Loucy (cell line): ENCODE data around the gene DNAJB12.

Source experiments
- H2AFZ ChIP-seq: fragments of 200-600 bp; sonication (generic); 2 replicates; pipeline ENCODE4 v1.6.0; 2016; ENCODE audit warnings: antibody characterized with exemption, mild to moderate bottlenecking, low read length, moderate library complexity
- H3F3A ChIP-seq: fragments of 200-600 bp; 2 replicates; pipeline ENCODE4 v1.6.0; 2016; ENCODE audit warnings: antibody characterized with exemption, low read depth, mild to moderate bottlenecking
- H3K27me3 ChIP-seq: fragments of 200-600 bp; sonication (generic); 2 replicates; pipeline ENCODE4 v1.6.1; 2014; ENCODE audit warnings: low read length, mild to moderate bottlenecking; ENCODE audit not compliant: insufficient read depth, poor library complexity, severe bottlenecking
- H3K36me3 ChIP-seq: fragments of 200-600 bp; sonication (generic); 2 replicates; pipeline ENCODE4 v1.6.1; 2016; ENCODE audit warnings: low read length; ENCODE audit not compliant: insufficient read depth
- H3K4me1 ChIP-seq: fragments of 200-600 bp; sonication (generic); 2 replicates; pipeline ENCODE4 v1.5.1; 2014; ENCODE audit warnings: low read length, mild to moderate bottlenecking; ENCODE audit not compliant: insufficient read depth, poor library complexity, severe bottlenecking
- H3K4me2 ChIP-seq: fragments of 200-600 bp; sonication (generic); 2 replicates; pipeline ENCODE4 v1.6.0; 2014; ENCODE audit warnings: antibody characterized with exemption, low read length, low read depth, mild to moderate bottlenecking; ENCODE audit not compliant: poor library complexity, severe bottlenecking
- H3K4me3 ChIP-seq: fragments of 200-600 bp; sonication (generic); 2 replicates; pipeline ENCODE4 v1.5.1; 2014; ENCODE audit warnings: low read length, mild to moderate bottlenecking, mixed read lengths; ENCODE audit not compliant: poor library complexity, severe bottlenecking
- H3K79me2 ChIP-seq: fragments of 200-600 bp; sonication (generic); 2 replicates; pipeline ENCODE4 v1.6.1; 2014; ENCODE audit warnings: low read length; ENCODE audit not compliant: insufficient read depth
- H3K9ac ChIP-seq: fragments of 200-600 bp; sonication (generic); 2 replicates; pipeline ENCODE4 v1.6.0; 2014; ENCODE audit warnings: mild to moderate bottlenecking, low read depth, low read length, moderate library complexity; ENCODE audit not compliant: poor library complexity, severe bottlenecking
- H3K9me2 ChIP-seq: fragments of 200-600 bp; sonication (generic); replicated peaks from 2 replicates; pipeline ENCODE4 v1.6.1; 2016; ENCODE audit warnings: low read depth, low read length, mixed read lengths
- H3K9me3 ChIP-seq: fragments of 200-600 bp; sonication (generic); 2 replicates; pipeline ENCODE4 v1.6.1; 2014; ENCODE audit warnings: mild to moderate bottlenecking, antibody characterized with exemption, low read length, low read depth; ENCODE audit not compliant: insufficient read depth
- H4K20me1 ChIP-seq: fragments of 200-600 bp; sonication (generic); 2 replicates; pipeline ENCODE4 v1.6.0; 2014; ENCODE audit warnings: antibody characterized with exemption, low read length, mild to moderate bottlenecking; ENCODE audit not compliant: insufficient read depth, poor library complexity, severe bottlenecking
- CTCF ChIP-seq: fragments of 200-600 bp; sonication (generic); conservative IDR thresholded peaks from 2 replicates; pipeline ENCODE4 v1.5.1; 2014; ENCODE audit warnings: mild to moderate bottlenecking, antibody characterized with exemption, low read length
- EZH2phosphoT487 ChIP-seq: fragments of 200-600 bp; IDR thresholded peaks from 2 replicates; pipeline ENCODE4 v1.6.1; 2018; ENCODE audit warnings: antibody characterized with exemption, mild to moderate bottlenecking, moderate library complexity, borderline replicate concordance

DNAJB12 gene

DNA sequence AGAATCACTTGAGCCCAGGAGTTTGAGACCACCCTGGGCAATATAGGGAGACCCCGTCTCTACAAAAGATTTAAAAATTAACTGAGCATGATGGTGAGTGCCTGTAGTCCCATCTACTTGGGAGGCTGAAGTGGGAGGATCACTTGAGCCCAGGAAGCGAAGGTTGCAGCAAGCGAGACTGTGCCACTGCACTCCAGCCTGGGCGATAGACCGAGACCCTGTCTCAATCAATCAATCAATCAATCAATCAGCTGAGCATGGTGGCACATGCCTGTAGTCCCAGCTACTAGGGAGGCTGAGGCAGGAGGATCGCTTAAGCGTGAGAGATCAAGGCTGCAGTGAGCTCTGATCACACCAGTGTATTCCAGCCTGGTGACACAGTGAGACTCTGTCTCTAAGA lies 40.5 kb downstream of the DNAJB12 start:
- Histone ChIP-seq H3K9ac (no peak overlapping the region), H3K27me3 (no peaks in the 10 kb centered on the region), H3K36me3 (no peaks in the 10 kb centered on the region), H3K4me1 (peaks cover 55% of the 10 kb centered on the region), H3K4me3 (no peak overlapping the region), H3K79me2 (peaks cover 9% of the 10 kb centered on the region; the same call in 1 of the 2 replicates), H4K20me1 (no peaks in the 10 kb centered on the region), H3K4me2 (no peak overlapping the region), H3K9me3 (no peaks in the 10 kb centered on the region), H2AFZ (no peak overlapping the region), H3F3A (peaks cover 5% of the 10 kb centered on the region; the same call in 1 of the 2 replicates), H3K9me2 (no peaks in the 10 kb centered on the region)
- no peak for TF ChIP-seq CTCF
- no peak for TF ChIP-seq EZH2phosphoT487

DNA sequence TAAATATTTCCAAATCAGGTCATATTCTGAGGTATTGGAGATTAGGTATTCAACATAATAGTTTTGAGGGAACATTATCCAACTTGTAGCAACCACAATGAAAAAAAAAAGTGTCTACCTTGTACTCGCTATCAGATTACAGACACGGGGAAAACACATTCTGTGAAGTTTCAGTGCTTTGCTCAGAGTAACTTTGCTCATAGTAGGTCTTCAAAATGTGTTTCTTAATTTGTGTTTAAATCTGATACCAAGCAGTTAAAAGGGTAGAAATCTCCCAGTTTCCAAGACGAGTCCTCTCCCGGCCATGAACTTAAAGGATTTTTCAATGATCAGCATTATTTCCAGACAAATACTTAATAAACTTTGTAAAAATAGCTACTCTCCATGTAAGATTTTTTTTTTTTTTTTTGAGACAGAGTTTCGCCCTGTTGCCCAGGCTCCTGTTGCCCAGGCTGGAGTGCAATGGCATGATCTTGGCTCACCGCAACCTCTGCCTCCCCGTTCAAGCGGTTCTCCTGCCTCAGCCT lies 41.8 kb downstream of the DNAJB12 start:
- no peak overlapping the region for H3K4me2 ChIP-seq

GRCh38 chr10:72311667-72312066 lies 43.1 kb downstream of the DNAJB12 start:
- Histone ChIP-seq H3K27me3 (no peaks in the 10 kb centered on the region), H3K9me3 (no peaks in the 10 kb centered on the region), H3K4me3 (no peak overlapping the region), H3K4me1 (peaks cover 49% of the 10 kb centered on the region), H3K4me2 (no peak overlapping the region), H3K36me3 (no peaks in the 10 kb centered on the region), H4K20me1 (no peaks in the 10 kb centered on the region), H3K9me2 (no peaks in the 10 kb centered on the region), H2AFZ (no peak overlapping the region), H3K79me2 (no peaks in the 10 kb centered on the region), H3K9ac (no peak overlapping the region), H3F3A (no peaks in the 10 kb centered on the region)
- TF ChIP-seq CTCF = no peak
- no peak for TF ChIP-seq EZH2phosphoT487

More for the DNA sequence above, 41.8 kb downstream of the DNAJB12 start:
- Histone ChIP-seq H3K4me3 (no peak overlapping the region), H3K27me3 (no peaks in the 10 kb centered on the region), H3F3A (no peaks in the 10 kb centered on the region), H3K79me2 (no peaks in the 10 kb centered on the region), H3K9me3 (no peaks in the 10 kb centered on the region), H3K36me3 (no peaks in the 10 kb centered on the region), H4K20me1 (no peaks in the 10 kb centered on the region), H3K9me2 (no peaks in the 10 kb centered on the region), H3K4me1 (peaks cover 56% of the 10 kb centered on the region), H3K9ac (no peak overlapping the region), H2AFZ (no peak overlapping the region)
- no peak for TF ChIP-seq CTCF
- no peak for TF ChIP-seq EZH2phosphoT487
